Tibial nerve (tissue), 4 donors: ENCODE results near the gene ZNF341. TPM values are rescaled to one million over a fixed set of nuclear protein-coding genes. Genes with fewer than 3 reads are reported as not detected.

Experiments used
- DNase-seq, 2 donors: peaks; one replicate each; pipeline ENCODE4 v3.0.0-alpha.2; 2019; ENCODE audit warnings: low spot score in 2 of 2
- H3K27ac ChIP-seq, 4 donors: fragments of 200-600 bp; sonication (generic) in 3 of 4; one replicate each; pipeline ENCODE4 v1.5.1; 2017 to 2019; ENCODE audit warnings: mild to moderate bottlenecking in 1 of 4
- H3K27me3 ChIP-seq, 2 donors: fragments of 200-600 bp; sonication (generic) in 1 of 2; one replicate each; pipeline versions ENCODE4 v1.5.1 to v1.6.0; 2017 to 2019
- H3K36me3 ChIP-seq, 3 donors: fragments of 200-600 bp; sonication (generic); one replicate each; pipeline ENCODE4 v1.5.1; 2018 to 2019
- H3K4me1 ChIP-seq, 4 donors: fragments of 200-600 bp; sonication (generic) in 3 of 4; one replicate each; pipeline ENCODE4 v1.5.1; 2017 to 2019
- H3K4me3 ChIP-seq, 4 donors: fragments of 200-600 bp; sonication (generic) in 3 of 4; one replicate each; pipeline ENCODE4 v1.5.1; 2017 to 2019; ENCODE audit warnings: mild to moderate bottlenecking in 1 of 4, moderate library complexity in 1 of 4
- H3K9me3 ChIP-seq, 4 donors: fragments of 200-600 bp; sonication (generic) in 3 of 4; one replicate each; pipeline ENCODE4 v1.5.1; 2017 to 2019
- CTCF ChIP-seq, 5 experiments: fragments of 200-600 bp in 3 of 5; fragments of 450-650 bp in 2 of 5; sonication (generic) in 3 of 5; IDR thresholded peaks; one replicate each; pipeline ENCODE4 v1.5.1; 2016 to 2019; ENCODE audit warnings: antibody characterized with exemption in 5 of 5, mild to moderate bottlenecking in 3 of 5, moderate library complexity in 2 of 5
- EP300 ChIP-seq, 2 donors: sonication (generic); formaldehyde crosslinking; IDR thresholded peaks; one replicate each; pipeline ENCODE4 v1.6.1; 2017; ENCODE audit warnings: antibody characterized with exemption in 2 of 2, mild to moderate bottlenecking in 1 of 2
- POLR2A ChIP-seq, 2 donors: fragments of 450-650 bp; IDR thresholded peaks; one replicate each; pipeline ENCODE4 v1.6.1; 2017; ENCODE audit warnings: antibody characterized with exemption in 2 of 2, mild to moderate bottlenecking in 2 of 2, moderate library complexity in 2 of 2
- WGBS, 2 donors: methylation state at CpG; one replicate each; pipeline ENCODE4 v1.1.5; 2018; 5-methylcytosine and 5-hydroxymethylcytosine counted together
- total RNA-seq, 4 donors: library from RNA; depleted of rRNA; stranded (reverse); fragments of >200 nt; gene quantifications; one replicate each; pipeline ENCODE4 v1.1.0, GENCODE V29; 2016

ZNF341 gene
- total RNA-seq, 4 donors from 2014 or later, result 1.7 to 4.8 (median 2.1) TPM

DNA sequence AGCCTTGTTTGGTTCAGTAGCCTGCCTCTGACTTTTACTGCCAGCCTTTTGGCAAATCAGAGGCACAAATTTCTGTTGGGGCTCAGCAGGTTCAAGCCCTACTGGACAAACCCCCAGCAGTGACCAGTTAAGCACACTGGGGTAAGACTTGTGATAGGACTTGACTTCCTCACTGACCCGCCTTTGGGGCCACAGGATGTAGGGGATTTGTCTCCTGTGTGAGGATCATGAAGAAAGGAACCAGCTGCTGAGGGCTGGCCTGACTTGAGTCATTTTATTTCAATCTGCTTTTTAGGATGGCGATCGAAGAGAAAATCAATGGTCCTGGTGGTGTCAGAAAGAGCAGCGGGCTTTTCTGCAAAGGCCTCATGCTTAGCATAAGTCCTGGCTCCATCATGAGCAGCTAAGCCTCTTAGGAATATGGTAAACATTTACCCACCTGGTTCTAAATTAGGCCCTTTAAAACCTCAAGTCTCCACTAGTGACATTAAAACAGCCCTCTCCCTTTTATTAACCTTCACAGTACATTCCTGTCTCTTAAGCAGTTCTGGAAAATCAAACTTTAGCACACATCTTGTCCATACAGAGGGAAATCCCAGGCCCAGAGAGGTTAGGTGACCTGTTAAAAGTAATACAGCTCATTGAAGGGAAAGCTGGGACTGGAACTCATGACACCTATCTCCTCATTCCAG lies 96.0 kb downstream of the ZNF341 start:
- Histone ChIP-seq H3K36me3 (peaks cover 0 to 6% (median 0%) of the 10 kb centered on the region in 3 donors), H3K9me3 (no peaks in the 10 kb centered on the region), H3K4me3 (no peak overlapping the region), H3K27ac (no peak overlapping the region), H3K27me3 (no peaks in the 10 kb centered on the region), H3K4me1 (peaks cover 0 to 86% (median 54%) of the 10 kb centered on the region in 4 donors)
- DNase-seq, result no peak
- 92 to 93% methylated on average over 4 of the region's 4 CpGs for WGBS, 2 donors
- TF ChIP-seq CTCF (IDR thresholded peaks at IDR 0.05) (no peak), POLR2A (IDR thresholded peaks at IDR 0.05) (no peak), EP300 (IDR thresholded peaks at IDR 0.05) (no peak)

DNA sequence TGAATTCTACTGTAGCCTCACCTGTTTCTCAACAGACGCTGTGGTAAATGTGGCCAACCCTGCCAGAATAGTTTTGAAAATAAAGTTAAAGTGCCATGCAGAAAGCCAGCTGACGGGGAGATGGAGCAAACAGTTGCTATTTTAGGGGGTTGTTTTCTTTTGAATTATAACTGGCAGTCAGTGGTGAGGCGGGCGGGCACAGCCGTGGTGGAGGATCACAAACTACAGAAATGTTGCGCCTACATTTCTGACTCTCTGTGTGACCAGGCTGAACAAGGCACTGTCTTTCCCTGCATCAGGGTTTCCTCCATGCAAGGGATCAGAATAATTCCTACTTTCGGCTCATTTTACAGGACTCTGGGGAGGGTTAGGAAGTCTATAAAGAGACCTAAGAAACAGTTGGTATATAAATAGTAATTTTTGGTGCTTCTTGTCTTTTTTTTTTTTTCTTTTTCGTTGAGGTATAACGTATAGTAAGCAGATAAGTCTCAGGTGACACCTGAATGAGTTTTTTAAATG lies 96.6 kb downstream of the ZNF341 start:
- Histone ChIP-seq H3K4me3 (no peak overlapping the region), H3K9me3 (no peaks in the 10 kb centered on the region), H3K27me3 (no peaks in the 10 kb centered on the region), H3K4me1 (peaks cover 0 to 92% (median 54%) of the 10 kb centered on the region in 4 donors), H3K27ac (peak overlapping the region in 2 of 4 donors; percentile 3 to 54), H3K36me3 (peaks cover 0 to 3% (median 0%) of the 10 kb centered on the region in 3 donors)
- TF ChIP-seq POLR2A (IDR thresholded peaks at IDR 0.05) (no peak), EP300 (IDR thresholded peaks at IDR 0.05) (no peak), CTCF (IDR thresholded peaks at IDR 0.05) (no peak)
- no peak for DNase-seq
- WGBS, 2 donors, result 60 to 65% methylated on average over 9 of the region's 9 CpGs

- WGBS, 2 donors, result 60 to 67% methylated on average over 3 of the region's 3 CpGs
- H3K4me1 ChIP-seq, result peaks cover 0 to 94% (median 54%) of the 10 kb centered on the region in 4 donors
These were observed 97.3 kb downstream of the ZNF341 start for GRCh38 chr20:33828967-33829560.

GRCh38 chr20:33829636-33830035 lies 97.8 kb downstream of the ZNF341 start:
- 76 to 83% methylated on average over 3 of the region's 3 CpGs for WGBS, 2 donors
- Histone ChIP-seq H3K4me1 (peaks cover 0 to 89% (median 51%) of the 10 kb centered on the region in 4 donors), H3K36me3 (no peaks in the 10 kb centered on the region), H3K27ac (peak overlapping the region in 1 of 4 donors; percentile 50), H3K4me3 (no peak overlapping the region), H3K9me3 (no peaks in the 10 kb centered on the region), H3K27me3 (no peaks in the 10 kb centered on the region)
- TF ChIP-seq EP300 (IDR thresholded peaks at IDR 0.05) (no peak), CTCF (IDR thresholded peaks at IDR 0.05) (no peak), POLR2A (IDR thresholded peaks at IDR 0.05) (no peak)
- no peak for DNase-seq

More at GRCh38 chr20:33828967-33829560, 97.3 kb downstream of the ZNF341 start:
- Histone ChIP-seq H3K27me3 (no peaks in the 10 kb centered on the region), H3K27ac (peak overlapping the region in 2 of 4 donors; percentile 50 to 54), H3K9me3 (no peaks in the 10 kb centered on the region), H3K36me3 (no peaks in the 10 kb centered on the region), H3K4me3 (no peak overlapping the region)
- no peak for TF ChIP-seq POLR2A (IDR thresholded peaks at IDR 0.05)
- TF ChIP-seq EP300 (IDR thresholded peaks at IDR 0.05), result no peak
- TF ChIP-seq CTCF (IDR thresholded peaks at IDR 0.05), result no peak
- DNase-seq, result no peak

- Histone ChIP-seq H3K9me3 (no peaks in the 10 kb centered on the region), H3K4me3 (no peak overlapping the region), H3K27ac (peak overlapping the region in 1 of 4 donors; percentile 25), H3K4me1 (peaks cover 0 to 81% (median 50%) of the 10 kb centered on the region in 4 donors), H3K27me3 (no peaks in the 10 kb centered on the region), H3K36me3 (no peaks in the 10 kb centered on the region)
- DNase-seq, result no peak
- WGBS, 2 donors, result 65 to 82% methylated on average over 4 of the region's 4 CpGs
- TF ChIP-seq POLR2A (IDR thresholded peaks at IDR 0.05), result no peak
- TF ChIP-seq CTCF (IDR thresholded peaks at IDR 0.05), result no peak
- TF ChIP-seq EP300 (IDR thresholded peaks at IDR 0.05), result no peak
These were observed 98.6 kb downstream of the ZNF341 start for GRCh38 chr20:33830371-33830770.
